SU-DHL-6 (cell line): Measurements from ENCODE around the gene SEC62.
A peak's percentile ranks its signal among the peaks of the same experiment; 100 is the strongest.

Experiments
- H2AFZ ChIP-seq: fragments of 200-600 bp; sonication (generic); 2 replicates; pipeline ENCODE4 v1.6.1; 2014; ENCODE audit warnings: low read depth, mild to moderate bottlenecking, moderate library complexity, mixed read lengths, antibody characterized with exemption, low read length; ENCODE audit not compliant: severe bottlenecking
- H3F3A ChIP-seq: fragments of 200-600 bp; shearing (Covaris generic); 2 replicates; pipeline ENCODE4 v1.6.0; 2016; ENCODE audit warnings: antibody characterized with exemption, mild to moderate bottlenecking; ENCODE audit not compliant: insufficient read depth
- H3K27ac ChIP-seq: fragments of 200-600 bp; sonication (generic); 2 replicates; pipeline ENCODE4 v1.5.1; 2016; ENCODE audit warnings: low read depth, mild to moderate bottlenecking, low read length, moderate library complexity, mixed read lengths
- H3K27me3 ChIP-seq: fragments of 200-600 bp; sonication (generic), shearing (Covaris generic); 2 replicates; pipeline ENCODE4 v1.6.0; 2014; ENCODE audit warnings: mild to moderate bottlenecking, low read length
- H3K36me3 ChIP-seq: fragments of 200-600 bp; sonication (generic); 2 replicates; pipeline ENCODE4 v1.6.1; 2014; ENCODE audit warnings: mild to moderate bottlenecking, low read length, mixed read lengths
- H3K4me2 ChIP-seq: fragments of 300-600, 200-600 bp; shearing (Covaris generic), sonication (generic); 2 replicates; pipeline ENCODE4 v1.6.0; 2014; ENCODE audit warnings: low read length, low read depth, mild to moderate bottlenecking; ENCODE audit not compliant: poor library complexity, severe bottlenecking
- H3K4me3 ChIP-seq: fragments of 200-600 bp; sonication (generic); 2 replicates; pipeline ENCODE4 v1.5.1; 2014; ENCODE audit warnings: antibody characterized with exemption, low read length, mild to moderate bottlenecking, mixed read lengths; ENCODE audit not compliant: insufficient read depth, poor library complexity, severe bottlenecking
- H3K79me2 ChIP-seq: fragments of 200-600 bp; sonication (generic); 2 replicates; pipeline ENCODE4 v1.6.1; 2014; ENCODE audit warnings: mild to moderate bottlenecking, low read length, moderate library complexity; ENCODE audit not compliant: insufficient read depth
- H3K9ac ChIP-seq: fragments of 200-600 bp; sonication (generic); 2 replicates; pipeline ENCODE4 v1.7.0; 2014; ENCODE audit warnings: mild to moderate bottlenecking, low read length
- H3K9me2 ChIP-seq: fragments of 200-600 bp; sonication (generic); replicated peaks from 2 replicates; pipeline ENCODE4 v1.6.1; 2014; ENCODE audit warnings: low read length; ENCODE audit not compliant: insufficient read depth
- H3K9me3 ChIP-seq: fragments of 200-600 bp; sonication (generic); 2 replicates; pipeline ENCODE4 v1.6.1; 2014; ENCODE audit warnings: low read length, mixed read lengths; ENCODE audit not compliant: insufficient read depth
- H4K20me1 ChIP-seq: fragments of 200-600 bp; sonication (generic); 2 replicates; pipeline ENCODE4 v1.6.1; 2014; ENCODE audit warnings: low read depth, mild to moderate bottlenecking, antibody characterized with exemption, low read length, moderate library complexity, mixed read lengths
- EZH2phosphoT487 ChIP-seq: fragments of 200-600 bp; sonication (generic), shearing (Covaris generic); conservative IDR thresholded peaks from 2 replicates; pipeline ENCODE4 v1.6.1; 2018; ENCODE audit warnings: mild to moderate bottlenecking, antibody characterized with exemption, low read length, moderate library complexity, mixed read lengths
- TF ChIP-seq, protein P1 (sequence below): fragments of 200-600 bp; sonication (generic); IDR thresholded peaks from one replicate; pipeline ENCODE4 v1.5.1; 2017; ENCODE audit warnings: antibody characterized with exemption, mild to moderate bottlenecking, low read length, moderate library complexity; ENCODE audit not compliant: insufficient read depth, poor library complexity, severe bottlenecking

SEC62 gene

DNA sequence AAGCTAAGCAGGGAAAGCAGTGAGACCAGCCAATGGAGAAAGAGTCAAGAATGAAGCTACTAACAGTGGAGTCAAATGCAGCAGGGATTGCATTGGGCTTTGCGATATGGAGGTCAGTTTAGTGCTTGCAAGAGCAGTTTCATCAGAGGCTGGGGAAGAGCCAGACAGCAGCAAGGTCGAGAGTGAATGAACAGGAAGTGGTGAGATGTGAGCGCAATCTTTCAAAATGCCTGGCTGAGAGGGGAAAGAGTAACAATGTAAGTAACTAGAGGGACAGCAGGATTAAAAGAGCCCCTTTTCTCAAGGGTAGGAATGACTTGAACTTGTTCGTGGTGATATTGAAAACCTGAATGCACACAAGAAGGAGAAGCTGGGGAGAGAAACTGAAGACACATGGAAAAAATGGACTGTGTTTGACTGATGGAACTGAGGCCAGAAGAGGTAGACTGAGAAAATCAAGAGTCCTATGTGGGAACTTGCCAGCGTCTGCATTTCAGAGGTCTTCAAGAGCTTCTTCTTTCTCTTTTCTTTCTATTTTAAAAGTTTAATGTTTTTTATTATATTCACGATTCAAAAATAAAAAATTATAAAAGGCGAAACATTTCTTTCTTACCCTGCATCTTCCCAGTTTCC is 40.5 kb downstream of the SEC62 start:
- peak overlapping the region; percentile 28; the same call in 1 of the 2 replicates for H3K27ac ChIP-seq
- H3F3A ChIP-seq, result no peaks in the 10 kb centered on the region
- no peaks in the 10 kb centered on the region for H3K36me3 ChIP-seq
- TF ChIP-seq, protein P1, sequence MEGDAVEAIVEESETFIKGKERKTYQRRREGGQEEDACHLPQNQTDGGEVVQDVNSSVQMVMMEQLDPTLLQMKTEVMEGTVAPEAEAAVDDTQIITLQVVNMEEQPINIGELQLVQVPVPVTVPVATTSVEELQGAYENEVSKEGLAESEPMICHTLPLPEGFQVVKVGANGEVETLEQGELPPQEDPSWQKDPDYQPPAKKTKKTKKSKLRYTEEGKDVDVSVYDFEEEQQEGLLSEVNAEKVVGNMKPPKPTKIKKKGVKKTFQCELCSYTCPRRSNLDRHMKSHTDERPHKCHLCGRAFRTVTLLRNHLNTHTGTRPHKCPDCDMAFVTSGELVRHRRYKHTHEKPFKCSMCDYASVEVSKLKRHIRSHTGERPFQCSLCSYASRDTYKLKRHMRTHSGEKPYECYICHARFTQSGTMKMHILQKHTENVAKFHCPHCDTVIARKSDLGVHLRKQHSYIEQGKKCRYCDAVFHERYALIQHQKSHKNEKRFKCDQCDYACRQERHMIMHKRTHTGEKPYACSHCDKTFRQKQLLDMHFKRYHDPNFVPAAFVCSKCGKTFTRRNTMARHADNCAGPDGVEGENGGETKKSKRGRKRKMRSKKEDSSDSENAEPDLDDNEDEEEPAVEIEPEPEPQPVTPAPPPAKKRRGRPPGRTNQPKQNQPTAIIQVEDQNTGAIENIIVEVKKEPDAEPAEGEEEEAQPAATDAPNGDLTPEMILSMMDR, result no peak
- TF ChIP-seq EZH2phosphoT487, result no peak
- no peaks in the 10 kb centered on the region for H3K27me3 ChIP-seq
- peak overlapping the region; percentile 22 for H3K9ac ChIP-seq
- H2AFZ ChIP-seq, result peak overlapping the region; percentile 98
- peak overlapping the region; percentile 38 for H3K4me2 ChIP-seq
- H3K4me3 ChIP-seq, result no peak overlapping the region
- no peaks in the 10 kb centered on the region for H3K9me2 ChIP-seq
- H4K20me1 ChIP-seq, result no peaks in the 10 kb centered on the region
- H3K79me2 ChIP-seq, result no peaks in the 10 kb centered on the region
- H3K9me3 ChIP-seq, result no peaks in the 10 kb centered on the region

- Histone ChIP-seq H3F3A (no peaks in the 10 kb centered on the region), H4K20me1 (no peaks in the 10 kb centered on the region), H3K9ac (no peak overlapping the region), H3K4me3 (no peak overlapping the region), H3K36me3 (no peaks in the 10 kb centered on the region), H3K79me2 (no peaks in the 10 kb centered on the region), H3K27ac (no peak overlapping the region), H3K9me2 (no peaks in the 10 kb centered on the region), H2AFZ (no peak overlapping the region), H3K27me3 (no peaks in the 10 kb centered on the region), H3K4me2 (no peak overlapping the region), H3K9me3 (no peaks in the 10 kb centered on the region)
- no peak for TF ChIP-seq EZH2phosphoT487
- TF ChIP-seq, protein P1, result no peak
These were observed 43.9 kb downstream of the SEC62 start for GRCh38 chr3:170010498-170010897.

DNA sequence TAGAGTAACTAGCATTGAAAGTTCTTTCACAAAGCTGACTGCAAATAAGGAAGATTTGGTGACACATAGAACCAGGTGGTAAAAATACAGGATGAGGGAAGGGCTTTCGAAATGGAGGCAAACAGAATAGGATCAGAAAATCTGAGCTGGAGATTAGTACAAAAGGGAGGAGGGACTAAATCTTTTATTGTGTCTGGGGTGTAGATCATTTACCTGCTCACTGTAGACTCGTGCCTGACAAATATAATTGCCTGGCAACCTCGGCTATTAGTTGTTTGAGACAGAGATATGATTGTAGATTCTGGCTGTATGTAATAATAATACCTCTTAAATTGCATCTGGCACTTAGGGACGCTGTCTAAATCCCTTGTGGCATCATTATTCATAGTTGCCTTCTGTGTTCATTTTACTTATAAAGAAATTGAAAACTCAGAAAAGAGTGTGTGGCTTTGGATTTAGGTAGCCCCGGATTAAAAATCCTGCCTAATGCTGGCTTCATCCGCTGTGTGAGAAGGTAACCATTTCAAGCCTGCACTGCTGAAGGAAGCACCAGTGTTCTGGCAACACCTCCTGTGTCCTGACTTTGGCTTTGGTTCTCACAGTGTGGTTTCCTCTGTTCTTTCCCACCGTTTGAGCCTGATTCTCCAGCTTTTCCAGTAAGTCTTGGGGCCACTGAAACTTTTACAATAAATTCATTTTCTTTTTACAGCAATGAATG is 46.2 kb downstream of the SEC62 start:
- TF ChIP-seq, protein P1, result no peak
- no peak for TF ChIP-seq EZH2phosphoT487
- no peak overlapping the region for H3K4me2 ChIP-seq
- no peak overlapping the region for H3K4me3 ChIP-seq
- no peaks in the 10 kb centered on the region for H4K20me1 ChIP-seq
- H2AFZ ChIP-seq, result no peak overlapping the region
- no peaks in the 10 kb centered on the region for H3K79me2 ChIP-seq
- H3K9ac ChIP-seq, result no peak overlapping the region
- no peaks in the 10 kb centered on the region for H3F3A ChIP-seq
- no peaks in the 10 kb centered on the region for H3K9me2 ChIP-seq
- H3K36me3 ChIP-seq, result no peaks in the 10 kb centered on the region
- no peak overlapping the region for H3K27ac ChIP-seq
- H3K27me3 ChIP-seq, result no peaks in the 10 kb centered on the region
- H3K9me3 ChIP-seq, result no peaks in the 10 kb centered on the region
